Measurements from ENCODE around the gene OSBPL3. TPM values are rescaled to one million over a fixed set of nuclear protein-coding genes. Genes with fewer than 3 reads are reported as not detected.

OSBPL3 gene
- total RNA-seq, 1 experiment from 2014 or later = 19.1 TPM

- DNase-seq (ENCODE audit: low spot score) = no peak
Measured at GRCh38 chr7:24763303-24763901, 216.6 kb downstream of the OSBPL3 start.

GRCh38 chr7:24762771-24763170 is 217.2 kb downstream of the OSBPL3 start:
- DNase-seq (ENCODE audit: low spot score) = no peak

GRCh38 chr7:24760968-24761367 is 219.0 kb downstream of the OSBPL3 start:
- no peak for DNase-seq (ENCODE audit: low spot score)

- DNase-seq (ENCODE audit: low spot score) = peak; percentile 71
Measured at GRCh38 chr7:24757353-24758275, 222.4 kb downstream of the OSBPL3 start, which contains the start of gene GSDME. GSDME (minus strand) TSS chr7:24757464; CDS start chr7:24749774, 7,690 bp downstream.

- DNase-seq (ENCODE audit: low spot score) = peak; percentile 56
Measured at GRCh38 chr7:24756545-24757352, 223.2 kb downstream of the OSBPL3 start.

- DNase-seq (ENCODE audit: low spot score) = peak; percentile 70
Measured at GRCh38 chr7:24755541-24756407, 224.2 kb downstream of the OSBPL3 start.

- DNase-seq (ENCODE audit: low spot score) = no peak
Measured at GRCh38 chr7:24754906-24755506, 225.0 kb downstream of the OSBPL3 start.

GRCh38 chr7:24752073-24752800 is 227.7 kb downstream of the OSBPL3 start:
- DNase-seq (ENCODE audit: low spot score) = no peak

- DNase-seq (ENCODE audit: low spot score) = peak; percentile 58
Measured at GRCh38 chr7:24751484-24751883, 228.5 kb downstream of the OSBPL3 start.

GRCh38 chr7:24750441-24751055 is 229.4 kb downstream of the OSBPL3 start:
- no peak for DNase-seq (ENCODE audit: low spot score)

- no peak for DNase-seq (ENCODE audit: low spot score)
Measured at GRCh38 chr7:24748521-24748920, 231.5 kb downstream of the OSBPL3 start.

Other genes with a start within 250 kb of the OSBPL3 start
- 39.0 and 43.0 TPM in 2 replicates for gene GSDME, start 222.7 kb downstream of the OSBPL3 start, total RNA-seq (2014; rRNA removed; shearing (Covaris generic))
- gene CYCS, start 145.1 kb upstream of the OSBPL3 start, total RNA-seq (2014; rRNA removed; shearing (Covaris generic)) = 185 and 287 TPM in 2 replicates
- gene NPVF, start 248.3 kb upstream of the OSBPL3 start, total RNA-seq (2014; rRNA removed; shearing (Covaris generic)) = not detected in 2 replicates